Uterus (tissue), 4 donors: ENCODE measurements around the gene RNU4-1. TPM values are rescaled to one million over a fixed set of nuclear protein-coding genes. Genes with fewer than 3 reads are reported as not detected.

ENCODE experiments used
- DNase-seq, 2 donors: peaks; one replicate each; pipeline ENCODE4 v3.0.0-alpha.2; 2019 to 2020
- H3K27ac ChIP-seq, 2 donors: fragments of 200-600 bp; sonication (generic); 1 replicate in 1 of 2; 2 replicates in 1 of 2; pipeline ENCODE4 v1.5.1; 2016 to 2018
- H3K27me3 ChIP-seq, 2 donors: fragments of 200-600 bp; sonication (generic); one replicate each; pipeline ENCODE4 v1.5.1; 2018 to 2019; ENCODE audit warnings: control low read depth in 1 of 2
- H3K36me3 ChIP-seq, 2 donors: fragments of 200-600 bp; sonication (generic); one replicate each; pipeline ENCODE4 v1.5.1; 2019; ENCODE audit warnings: control low read depth in 1 of 2
- H3K4me1 ChIP-seq, 2 donors: fragments of 200-600 bp; sonication (generic); one replicate each; pipeline ENCODE4 v1.5.1; 2018 to 2019; ENCODE audit warnings: control low read depth in 1 of 2
- H3K4me3 ChIP-seq, 2 donors: fragments of 200-600 bp; sonication (generic); 1 replicate in 1 of 2; 2 replicates in 1 of 2; pipeline ENCODE4 v1.5.1; 2018 to 2019; ENCODE audit warnings: mild to moderate bottlenecking in 1 of 2
- H3K9me3 ChIP-seq, 2 donors: fragments of 200-600 bp; sonication (generic); one replicate each; pipeline ENCODE4 v1.5.1; 2019; ENCODE audit warnings: control low read depth in 1 of 2
- POLR2A ChIP-seq, 2 donors: fragments of 450-650 bp; IDR thresholded peaks; one replicate each; pipeline ENCODE4 v1.6.1; 2016; ENCODE audit warnings: antibody characterized with exemption in 2 of 2, mild to moderate bottlenecking in 1 of 2, moderate library complexity in 1 of 2
- intact Hi-C: fragments of 100-400 bp; cut with DNase I; formaldehyde crosslinking; loops from one replicate; pipeline ENCODE4 v1.15.1; 2023; ENCODE audit warnings: low total_unique reads
- total RNA-seq, 4 donors: library from RNA; depleted of rRNA in 3 of 4; stranded (reverse); fragments of >200 nt in 3 of 4; gene quantifications; one replicate each; pipeline versions ENCODE4 v1.1.0 to v1.2.4, GENCODE V29; 2014 to 2023
- TF ChIP-seq, protein P1 (sequence below), 4 experiments: fragments of 200-600 bp in 2 of 4; fragments of 450-650 bp in 2 of 4; sonication (generic) in 2 of 4; IDR thresholded peaks; one replicate each; pipeline ENCODE4 v1.5.1; 2016 to 2019; ENCODE audit warnings: antibody characterized with exemption in 4 of 4, mild to moderate bottlenecking in 2 of 4, moderate library complexity in 1 of 4
- donor health status: DM: yes; HTN: yes; CAD: no.

RNU4-1 gene
- total RNA-seq, 4 donors from 2014 or later = under 0.01 to 2,308 (median under 0.01) TPM

DNA sequence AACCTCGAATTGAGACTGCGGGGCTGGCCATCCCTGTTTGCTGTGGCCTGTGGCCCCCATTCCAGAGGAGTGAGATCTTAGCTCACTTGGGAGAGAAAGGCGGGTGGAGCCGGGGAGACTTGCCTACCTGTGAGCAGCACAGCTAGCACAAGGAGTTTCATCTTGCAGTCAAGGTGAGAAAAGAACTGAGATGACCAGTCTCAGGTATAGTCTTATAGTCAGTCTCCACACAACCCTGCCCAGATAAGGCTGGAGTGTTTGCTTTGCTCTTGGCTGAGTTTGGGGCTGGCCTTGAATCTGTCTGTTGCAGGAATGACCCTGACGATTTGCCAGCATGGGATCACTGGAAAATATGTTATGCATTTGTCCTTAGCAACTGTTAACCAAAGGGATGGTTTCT, 34.6 kb upstream of the RNU4-1 start, which contains the start of gene PLA2G1B:
Gene PLA2G1B (minus strand): TSS at position 187 of the 400 bp plus-strand sequence. CDS start 26 bp downstream, at position 161.
- Histone ChIP-seq H3K36me3 (no peaks in the 10 kb centered on the region), H3K4me1 (no peaks in the 10 kb centered on the region), H3K9me3 (no peaks in the 10 kb centered on the region), H3K27ac (no peak within 1 kb of the TSS), H3K4me3 (no peak within 1 kb of the TSS), H3K27me3 (no peaks in the 10 kb centered on the region)
- TF ChIP-seq, protein P1, sequence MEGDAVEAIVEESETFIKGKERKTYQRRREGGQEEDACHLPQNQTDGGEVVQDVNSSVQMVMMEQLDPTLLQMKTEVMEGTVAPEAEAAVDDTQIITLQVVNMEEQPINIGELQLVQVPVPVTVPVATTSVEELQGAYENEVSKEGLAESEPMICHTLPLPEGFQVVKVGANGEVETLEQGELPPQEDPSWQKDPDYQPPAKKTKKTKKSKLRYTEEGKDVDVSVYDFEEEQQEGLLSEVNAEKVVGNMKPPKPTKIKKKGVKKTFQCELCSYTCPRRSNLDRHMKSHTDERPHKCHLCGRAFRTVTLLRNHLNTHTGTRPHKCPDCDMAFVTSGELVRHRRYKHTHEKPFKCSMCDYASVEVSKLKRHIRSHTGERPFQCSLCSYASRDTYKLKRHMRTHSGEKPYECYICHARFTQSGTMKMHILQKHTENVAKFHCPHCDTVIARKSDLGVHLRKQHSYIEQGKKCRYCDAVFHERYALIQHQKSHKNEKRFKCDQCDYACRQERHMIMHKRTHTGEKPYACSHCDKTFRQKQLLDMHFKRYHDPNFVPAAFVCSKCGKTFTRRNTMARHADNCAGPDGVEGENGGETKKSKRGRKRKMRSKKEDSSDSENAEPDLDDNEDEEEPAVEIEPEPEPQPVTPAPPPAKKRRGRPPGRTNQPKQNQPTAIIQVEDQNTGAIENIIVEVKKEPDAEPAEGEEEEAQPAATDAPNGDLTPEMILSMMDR (IDR thresholded peaks at IDR 0.05) = no peak
- no peak for TF ChIP-seq POLR2A (IDR thresholded peaks at IDR 0.05)
- no peak for DNase-seq
- intact Hi-C loops = no loop called here

DNA sequence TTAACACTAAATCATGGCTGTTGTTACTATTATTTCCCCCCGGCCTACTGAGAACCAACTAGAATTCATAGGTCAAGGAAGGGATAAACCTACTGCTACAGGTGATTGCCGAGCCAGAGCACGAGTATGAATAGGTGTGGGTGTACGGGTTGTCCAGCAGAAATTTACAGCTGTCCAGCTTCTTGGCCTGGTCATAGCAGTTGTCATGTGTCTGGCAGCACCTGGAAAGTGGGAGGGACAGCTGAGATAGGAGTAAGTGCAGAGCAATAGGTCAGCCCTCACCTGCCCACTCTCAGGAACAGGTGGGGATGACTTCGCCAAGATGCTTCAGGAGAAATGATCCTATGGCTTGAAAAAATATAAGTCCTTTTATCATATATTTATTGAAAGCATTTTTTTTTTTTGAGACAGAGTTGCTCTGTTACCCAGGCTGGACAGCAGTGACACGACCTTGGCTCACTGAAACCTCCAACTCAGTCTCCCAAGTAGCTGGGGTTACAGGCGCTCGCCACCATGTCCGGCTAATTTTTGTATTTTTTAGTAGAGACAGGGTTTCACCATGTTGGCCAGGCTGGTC, 31.9 kb upstream of the RNU4-1 start:
- intact Hi-C loops = no loop called here

DNA sequence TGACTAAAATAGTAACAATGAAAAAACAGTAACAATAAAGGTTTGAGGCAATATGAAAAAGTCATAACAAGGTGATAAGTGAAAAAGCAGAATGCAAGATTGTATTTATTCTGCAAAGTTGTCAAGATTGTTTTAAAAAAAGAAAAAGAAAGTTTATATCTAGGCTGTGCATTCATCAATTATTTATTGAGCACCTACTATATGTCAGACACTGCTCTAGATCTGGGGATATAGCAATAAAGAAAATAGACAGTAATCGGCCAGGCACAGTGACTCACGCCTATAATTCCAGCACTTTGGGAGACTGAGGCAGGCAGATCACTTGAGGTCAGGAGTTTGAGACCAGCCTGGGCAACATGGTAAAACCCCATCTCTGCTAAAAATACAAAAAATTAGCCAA, 30.7 kb upstream of the RNU4-1 start:
- intact Hi-C loops = no loop called here

More for the DNA sequence above, 31.9 kb upstream of the RNU4-1 start:
- H3K27ac ChIP-seq = no peak overlapping the region
- no peaks in the 10 kb centered on the region for H3K4me1 ChIP-seq
- H3K27me3 ChIP-seq = no peaks in the 10 kb centered on the region
- H3K36me3 ChIP-seq = no peaks in the 10 kb centered on the region
- TF ChIP-seq, protein P1 (IDR thresholded peaks at IDR 0.05) = no peak
- TF ChIP-seq POLR2A (IDR thresholded peaks at IDR 0.05) = no peak
- H3K9me3 ChIP-seq = no peaks in the 10 kb centered on the region
- no peak for DNase-seq
- no peak overlapping the region for H3K4me3 ChIP-seq

DNA sequence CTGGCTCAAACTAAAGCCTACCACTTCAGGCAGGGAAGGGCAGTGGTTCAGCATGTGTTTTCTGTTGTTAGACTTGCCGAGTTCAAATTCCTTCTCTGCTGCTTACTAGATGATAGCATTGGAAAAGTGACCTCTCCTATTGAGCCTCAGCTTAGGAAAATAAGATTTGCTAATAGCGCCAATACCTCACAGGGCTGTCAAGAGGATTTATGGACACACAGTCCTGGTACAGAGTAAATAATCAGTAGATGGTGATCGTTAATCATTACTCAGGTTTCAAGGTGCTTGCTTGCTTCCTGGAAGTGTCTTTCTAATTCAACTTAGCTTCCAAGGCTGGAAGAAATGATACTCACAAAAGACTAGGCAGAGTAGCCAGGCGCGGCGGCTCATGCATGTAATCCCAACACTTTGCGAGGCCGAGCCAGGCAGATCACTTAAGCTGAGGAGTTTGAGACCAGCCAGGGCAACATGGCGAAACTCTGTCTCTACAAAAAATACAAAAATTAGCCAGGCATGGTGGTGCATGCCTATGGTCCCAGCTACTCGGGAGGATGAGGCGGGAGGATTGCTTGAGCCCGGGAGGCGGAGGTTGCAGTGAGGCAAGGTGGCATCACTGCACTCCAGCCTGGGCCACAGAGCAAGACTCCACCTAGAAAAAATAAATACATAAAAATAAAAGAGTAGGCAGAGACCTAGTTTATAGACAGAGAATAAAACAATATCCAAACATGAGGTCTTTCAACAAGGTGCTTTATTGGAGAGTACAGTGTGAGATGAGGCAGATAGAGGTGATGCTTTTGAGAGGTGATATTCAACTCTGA, 28.6 kb upstream of the RNU4-1 start:
- intact Hi-C loops = no loop called here
- H3K27ac ChIP-seq = no peak overlapping the region
- H3K4me1 ChIP-seq = peaks cover 0 to 4% of the 10 kb centered on the region in 2 donors
- H3K9me3 ChIP-seq = no peaks in the 10 kb centered on the region
- no peaks in the 10 kb centered on the region for H3K27me3 ChIP-seq
- H3K4me3 ChIP-seq = no peak overlapping the region
- TF ChIP-seq POLR2A (IDR thresholded peaks at IDR 0.05) = no peak
- TF ChIP-seq, protein P1 (IDR thresholded peaks at IDR 0.05) = no peak
- DNase-seq = no peak
- H3K36me3 ChIP-seq = no peaks in the 10 kb centered on the region

More for the DNA sequence above, 30.7 kb upstream of the RNU4-1 start:
- H3K27me3 ChIP-seq = no peaks in the 10 kb centered on the region
- DNase-seq = no peak
- no peaks in the 10 kb centered on the region for H3K4me1 ChIP-seq
- TF ChIP-seq, protein P1 (IDR thresholded peaks at IDR 0.05) = no peak
- no peak for TF ChIP-seq POLR2A (IDR thresholded peaks at IDR 0.05)
- H3K27ac ChIP-seq = no peak overlapping the region
- H3K4me3 ChIP-seq = no peak overlapping the region
- no peaks in the 10 kb centered on the region for H3K36me3 ChIP-seq
- no peaks in the 10 kb centered on the region for H3K9me3 ChIP-seq
